ENCODE results near the gene SIRT7.

The SIRT7 gene

GRCh38 chr17:81867991-81868673 lies 49.8 kb downstream of the SIRT7 start:
- H3K4me3 ChIP-seq (ENCODE audit: low read depth, low read length): no peak overlapping the region
- TF ChIP-seq CTCF (conservative IDR thresholded peaks at IDR 0.05; ENCODE audit: low read depth, low read length): no peak
- no peak for DNase-seq (ENCODE audit: low read depth)

- TF ChIP-seq CTCF (conservative IDR thresholded peaks at IDR 0.05; ENCODE audit: low read depth, low read length): no peak
- DNase-seq (ENCODE audit: low read depth): peak; percentile 67
- no peak overlapping the region for H3K4me3 ChIP-seq (ENCODE audit: low read depth, low read length)
Measured at GRCh38 chr17:81867170-81867990, 50.6 kb downstream of the SIRT7 start.

GRCh38 chr17:81866440-81867169 lies 51.4 kb downstream of the SIRT7 start:
- no peak for TF ChIP-seq CTCF (conservative IDR thresholded peaks at IDR 0.05; ENCODE audit: low read depth, low read length)
- peak; percentile 30 for DNase-seq (ENCODE audit: low read depth)
- H3K4me3 ChIP-seq (ENCODE audit: low read depth, low read length): no peak overlapping the region

- DNase-seq (ENCODE audit: low read depth): peak; percentile 34
- no peak for TF ChIP-seq CTCF (conservative IDR thresholded peaks at IDR 0.05; ENCODE audit: low read depth, low read length)
Measured at GRCh38 chr17:81865733-81866439, 52.1 kb downstream of the SIRT7 start.

GRCh38 chr17:81865358-81865732 lies 52.6 kb downstream of the SIRT7 start:
- DNase-seq (ENCODE audit: low read depth): no peak
- TF ChIP-seq CTCF (conservative IDR thresholded peaks at IDR 0.05; ENCODE audit: low read depth, low read length): no peak
- no peak overlapping the region for H3K4me3 ChIP-seq (ENCODE audit: low read depth, low read length)

More at GRCh38 chr17:81865733-81866439, 52.1 kb downstream of the SIRT7 start:
- no peak overlapping the region for H3K4me3 ChIP-seq (ENCODE audit: low read depth, low read length)

GRCh38 chr17:81863833-81864768 lies 53.9 kb downstream of the SIRT7 start:
- no peak overlapping the region for H3K4me3 ChIP-seq (ENCODE audit: low read depth, low read length)
- no peak for DNase-seq (ENCODE audit: low read depth)
- no peak for TF ChIP-seq CTCF (conservative IDR thresholded peaks at IDR 0.05; ENCODE audit: low read depth, low read length)

All from choroid plexus epithelial cell (primary cell).